Neural cell (in vitro differentiated cells): ENCODE results near the gene ZRANB1. TPM values are rescaled to one million over a fixed set of nuclear protein-coding genes. Genes with fewer than 3 reads are reported as not detected.

Experiments
- H2AFZ ChIP-seq: fragments of 200-600, 300-800 bp; sonication (generic), shearing (Covaris generic); 2 replicates; pipeline ENCODE4 v1.6.0; 2014; ENCODE audit warnings: low read depth, mild to moderate bottlenecking, antibody characterized with exemption, low read length, moderate library complexity
- H3F3A ChIP-seq: fragments of 200-600 bp; shearing (Covaris generic); 2 replicates; pipeline ENCODE4 v1.6.1; 2016; ENCODE audit warnings: mild to moderate bottlenecking, moderate library complexity, mixed read lengths, antibody characterized with exemption, low read length; ENCODE audit not compliant: insufficient read depth, poor library complexity, severe bottlenecking
- H3K27ac ChIP-seq: fragments of 200-600, 300-800 bp; sonication (generic), shearing (Covaris generic); 2 replicates; pipeline ENCODE4 v1.5.1; 2014; ENCODE audit warnings: mild to moderate bottlenecking, low read length, moderate library complexity
- H3K27me3 ChIP-seq: fragments of 300-800, 200-600 bp; sonication (generic), shearing (Covaris generic); 2 replicates; pipeline ENCODE4 v1.6.0; 2014; ENCODE audit warnings: mild to moderate bottlenecking, low read depth, low read length, moderate library complexity; ENCODE audit not compliant: insufficient read depth
- H3K36me3 ChIP-seq: fragments of 300-800, 200-600 bp; sonication (generic), shearing (Covaris generic); 2 replicates; pipeline ENCODE4 v1.5.1; 2014; ENCODE audit warnings: mild to moderate bottlenecking, antibody characterized with exemption, low read length, moderate library complexity; ENCODE audit not compliant: insufficient read depth
- H3K4me2 ChIP-seq: fragments of 300-800, 200-600 bp; sonication (generic), shearing (Covaris generic); 2 replicates; pipeline ENCODE4 v1.6.0; 2014; ENCODE audit warnings: mild to moderate bottlenecking, low read length
- H3K4me3 ChIP-seq: fragments of 300-800, 200-600 bp; sonication (generic), shearing (Covaris generic); 2 replicates; pipeline ENCODE4 v1.5.1; 2014; ENCODE audit warnings: mild to moderate bottlenecking, low read length, moderate library complexity
- H3K79me2 ChIP-seq: fragments of 200-600 bp; shearing (Covaris generic); replicated peaks from 2 replicates; pipeline ENCODE4 v1.6.0; 2014; ENCODE audit warnings: mild to moderate bottlenecking, low read length, moderate library complexity; ENCODE audit not compliant: insufficient read depth
- H3K9ac ChIP-seq: fragments of 300-800, 200-600 bp; sonication (generic), shearing (Covaris generic); 2 replicates; pipeline ENCODE4 v1.6.1; 2016; ENCODE audit warnings: mild to moderate bottlenecking, low read length, mixed read lengths
- H3K9me2 ChIP-seq: fragments of 200-600 bp; shearing (Covaris generic); 2 replicates; pipeline ENCODE4 v1.6.1; 2016; ENCODE audit warnings: mild to moderate bottlenecking, low read length, mixed read lengths; ENCODE audit not compliant: insufficient read depth
- H3K9me3 ChIP-seq: fragments of 200-600, 300-800 bp; sonication (generic), shearing (Covaris generic); 2 replicates; pipeline ENCODE4 v1.6.1; 2016; ENCODE audit warnings: mild to moderate bottlenecking, mixed run types, low read length, moderate library complexity, mixed read lengths
- H4K20me1 ChIP-seq: fragments of 200-600 bp; shearing (Covaris generic); 2 replicates; pipeline ENCODE4 v1.6.1; 2016; ENCODE audit warnings: mild to moderate bottlenecking, mixed run types; ENCODE audit not compliant: insufficient read depth
- EP300 ChIP-seq: fragments of 450-650 bp; conservative IDR thresholded peaks from 2 replicates; pipeline ENCODE4 v1.6.1; 2014; ENCODE audit warnings: antibody characterized with exemption, mild to moderate bottlenecking, moderate library complexity; ENCODE audit not compliant: poor library complexity, severe bottlenecking
- EZH2 ChIP-seq: fragments of 200-600, 300-800 bp; shearing (Covaris generic), sonication (generic); IDR thresholded peaks from 2 replicates; pipeline ENCODE4 v1.6.1; 2014; ENCODE audit warnings: antibody characterized with exemption, low read length, borderline replicate concordance, mild to moderate bottlenecking; ENCODE audit not compliant: insufficient read depth, poor library complexity, severe bottlenecking
- MXI1 ChIP-seq: fragments of 450-650 bp; conservative IDR thresholded peaks from 2 replicates; pipeline ENCODE4 v1.6.1; 2014; ENCODE audit warnings: antibody characterized with exemption, mild to moderate bottlenecking; ENCODE audit not compliant: poor library complexity, severe bottlenecking
- POLR2AphosphoS5 ChIP-seq: IDR thresholded peaks from 2 replicates; pipeline ENCODE4 v1.6.1; 2012
- RAD21 ChIP-seq: fragments of 450-650 bp; conservative IDR thresholded peaks from 2 replicates; pipeline ENCODE4 v1.6.1; 2014; ENCODE audit warnings: antibody characterized with exemption, mild to moderate bottlenecking, moderate library complexity
- SMC3 ChIP-seq: fragments of 450-650 bp; conservative IDR thresholded peaks from 2 replicates; pipeline ENCODE4 v1.6.1; 2014; ENCODE audit warnings: antibody characterized with exemption, mild to moderate bottlenecking, moderate library complexity; ENCODE audit not compliant: poor library complexity
- TAF1 ChIP-seq: IDR thresholded peaks from 2 replicates; pipeline ENCODE4 v1.6.1; 2012; ENCODE audit warnings: low read depth
- polyA plus RNA-seq: library from polyadenylated mRNA; depleted of rRNA; stranded (reverse); fragments of >200 nt; gene quantifications from 2 replicates; pipeline ENCODE4 v1.2.3, GENCODE V29; 2014
- TF ChIP-seq, protein P1 (sequence below): fragments of 450-650 bp; IDR thresholded peaks from 2 replicates; pipeline ENCODE4 v1.5.1; 2014; ENCODE audit warnings: antibody characterized with exemption, mild to moderate bottlenecking, moderate library complexity; ENCODE audit not compliant: poor library complexity, severe bottlenecking
- TF ChIP-seq, protein P2 (sequence below): IDR thresholded peaks from 2 replicates; pipeline ENCODE4 v1.6.1; 2012; ENCODE audit warnings: borderline replicate concordance

Gene ZRANB1
- polyA plus RNA-seq, 1 donor from 2014 or later, result 47.7 TPM

DNA sequence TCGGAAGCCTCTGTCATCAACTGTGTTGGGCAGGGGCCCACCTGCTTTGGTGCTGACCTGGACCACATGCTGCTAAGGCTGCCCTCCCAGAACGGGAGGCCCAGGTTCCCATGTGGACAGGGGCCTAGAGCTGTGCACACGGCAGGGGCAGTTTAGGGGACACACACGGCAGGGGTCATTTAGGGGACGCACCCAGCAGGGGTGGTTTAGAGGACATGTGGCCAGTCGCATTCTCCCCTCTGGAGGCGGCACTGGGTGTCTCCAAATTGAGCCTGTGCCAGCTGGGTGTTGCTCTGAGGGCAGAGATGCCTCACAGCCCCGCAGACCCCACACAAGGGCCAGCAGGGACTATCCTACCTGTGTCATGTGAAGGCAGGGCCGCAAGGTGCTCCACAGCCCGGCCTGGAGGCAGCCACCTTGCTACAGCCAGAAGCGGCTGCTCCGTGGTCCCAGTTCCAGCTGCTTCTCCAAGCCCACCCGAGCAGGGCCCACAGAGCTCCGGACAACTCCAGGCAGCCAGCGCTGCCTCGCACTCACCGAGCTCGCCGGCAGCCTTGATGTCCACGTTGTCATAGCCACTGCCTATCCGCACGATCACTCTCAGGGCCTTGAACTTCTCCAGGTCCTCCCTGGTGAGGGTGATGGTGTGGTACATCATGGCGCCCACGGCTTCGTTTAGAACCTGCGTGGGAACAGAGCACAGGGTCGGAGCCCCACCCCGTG, 60.7 kb downstream of the ZRANB1 start:
- Histone ChIP-seq H3K9me3 (no peaks in the 10 kb centered on the region), H3K4me2 (no peak overlapping the region), H3K9me2 (no peaks in the 10 kb centered on the region), H3K27me3 (no peaks in the 10 kb centered on the region), H3K9ac (no peak overlapping the region), H3K27ac (no peak overlapping the region), H3K36me3 (no peaks in the 10 kb centered on the region), H3F3A (no peaks in the 10 kb centered on the region), H3K4me3 (no peak overlapping the region), H2AFZ (no peak overlapping the region), H4K20me1 (no peaks in the 10 kb centered on the region), H3K79me2 (peaks cover 12% of the 10 kb centered on the region)
- no peak for TF ChIP-seq MXI1
- no peak for TF ChIP-seq POLR2AphosphoS5
- TF ChIP-seq EP300, result no peak
- TF ChIP-seq, protein P1, sequence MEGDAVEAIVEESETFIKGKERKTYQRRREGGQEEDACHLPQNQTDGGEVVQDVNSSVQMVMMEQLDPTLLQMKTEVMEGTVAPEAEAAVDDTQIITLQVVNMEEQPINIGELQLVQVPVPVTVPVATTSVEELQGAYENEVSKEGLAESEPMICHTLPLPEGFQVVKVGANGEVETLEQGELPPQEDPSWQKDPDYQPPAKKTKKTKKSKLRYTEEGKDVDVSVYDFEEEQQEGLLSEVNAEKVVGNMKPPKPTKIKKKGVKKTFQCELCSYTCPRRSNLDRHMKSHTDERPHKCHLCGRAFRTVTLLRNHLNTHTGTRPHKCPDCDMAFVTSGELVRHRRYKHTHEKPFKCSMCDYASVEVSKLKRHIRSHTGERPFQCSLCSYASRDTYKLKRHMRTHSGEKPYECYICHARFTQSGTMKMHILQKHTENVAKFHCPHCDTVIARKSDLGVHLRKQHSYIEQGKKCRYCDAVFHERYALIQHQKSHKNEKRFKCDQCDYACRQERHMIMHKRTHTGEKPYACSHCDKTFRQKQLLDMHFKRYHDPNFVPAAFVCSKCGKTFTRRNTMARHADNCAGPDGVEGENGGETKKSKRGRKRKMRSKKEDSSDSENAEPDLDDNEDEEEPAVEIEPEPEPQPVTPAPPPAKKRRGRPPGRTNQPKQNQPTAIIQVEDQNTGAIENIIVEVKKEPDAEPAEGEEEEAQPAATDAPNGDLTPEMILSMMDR, result no peak
- no peak for TF ChIP-seq RAD21

DNA sequence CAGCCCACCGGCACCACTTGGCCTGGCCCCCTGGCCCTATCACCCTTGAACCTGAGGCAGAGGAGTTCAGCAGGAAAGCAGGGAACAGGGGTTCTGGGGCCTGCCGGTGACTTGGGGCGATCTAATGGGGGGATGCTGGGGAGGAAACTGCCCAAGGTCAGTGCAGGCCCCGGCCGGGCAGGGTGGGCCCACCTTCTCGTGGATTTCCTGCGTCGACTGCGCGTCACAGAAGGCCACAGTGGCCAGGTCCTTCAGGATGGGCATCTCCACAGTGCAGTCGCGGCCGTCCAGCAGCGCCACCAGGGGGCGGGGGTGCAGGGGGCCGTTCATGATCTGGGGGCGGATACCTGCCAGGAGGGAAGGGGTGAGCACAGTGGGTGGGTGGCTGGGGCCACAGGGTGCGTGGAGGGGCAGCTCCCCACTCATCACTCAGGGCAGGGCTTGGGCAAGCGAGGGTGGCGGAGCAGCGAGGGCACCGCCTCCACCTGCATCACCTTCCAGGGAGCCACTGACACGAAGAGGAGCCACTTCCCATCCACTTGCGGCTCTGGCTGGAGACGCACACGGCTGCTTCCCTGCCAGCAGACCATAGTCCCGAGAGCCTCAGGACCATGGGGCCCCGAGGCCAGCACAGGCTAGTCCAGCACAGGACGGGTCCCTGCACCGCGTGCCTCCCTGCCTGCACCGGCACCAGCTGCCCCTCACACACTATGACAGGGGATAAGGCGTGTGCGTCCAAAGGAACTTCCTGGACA, 61.4 kb downstream of the ZRANB1 start:
- Histone ChIP-seq H3K79me2 (peaks cover 15% of the 10 kb centered on the region), H3K36me3 (no peaks in the 10 kb centered on the region), H3K9me3 (no peaks in the 10 kb centered on the region), H3K27ac (no peak overlapping the region), H3K9ac (no peak overlapping the region), H2AFZ (no peak overlapping the region), H3F3A (no peaks in the 10 kb centered on the region), H4K20me1 (no peaks in the 10 kb centered on the region), H3K4me3 (no peak overlapping the region), H3K27me3 (no peaks in the 10 kb centered on the region), H3K4me2 (no peak overlapping the region), H3K9me2 (no peaks in the 10 kb centered on the region)
- TF ChIP-seq POLR2AphosphoS5 (no peak), RAD21 (no peak), EP300 (no peak), TAF1 (no peak), SMC3 (no peak), MXI1 (no peak), EZH2 (no peak)
- TF ChIP-seq, protein P2, sequence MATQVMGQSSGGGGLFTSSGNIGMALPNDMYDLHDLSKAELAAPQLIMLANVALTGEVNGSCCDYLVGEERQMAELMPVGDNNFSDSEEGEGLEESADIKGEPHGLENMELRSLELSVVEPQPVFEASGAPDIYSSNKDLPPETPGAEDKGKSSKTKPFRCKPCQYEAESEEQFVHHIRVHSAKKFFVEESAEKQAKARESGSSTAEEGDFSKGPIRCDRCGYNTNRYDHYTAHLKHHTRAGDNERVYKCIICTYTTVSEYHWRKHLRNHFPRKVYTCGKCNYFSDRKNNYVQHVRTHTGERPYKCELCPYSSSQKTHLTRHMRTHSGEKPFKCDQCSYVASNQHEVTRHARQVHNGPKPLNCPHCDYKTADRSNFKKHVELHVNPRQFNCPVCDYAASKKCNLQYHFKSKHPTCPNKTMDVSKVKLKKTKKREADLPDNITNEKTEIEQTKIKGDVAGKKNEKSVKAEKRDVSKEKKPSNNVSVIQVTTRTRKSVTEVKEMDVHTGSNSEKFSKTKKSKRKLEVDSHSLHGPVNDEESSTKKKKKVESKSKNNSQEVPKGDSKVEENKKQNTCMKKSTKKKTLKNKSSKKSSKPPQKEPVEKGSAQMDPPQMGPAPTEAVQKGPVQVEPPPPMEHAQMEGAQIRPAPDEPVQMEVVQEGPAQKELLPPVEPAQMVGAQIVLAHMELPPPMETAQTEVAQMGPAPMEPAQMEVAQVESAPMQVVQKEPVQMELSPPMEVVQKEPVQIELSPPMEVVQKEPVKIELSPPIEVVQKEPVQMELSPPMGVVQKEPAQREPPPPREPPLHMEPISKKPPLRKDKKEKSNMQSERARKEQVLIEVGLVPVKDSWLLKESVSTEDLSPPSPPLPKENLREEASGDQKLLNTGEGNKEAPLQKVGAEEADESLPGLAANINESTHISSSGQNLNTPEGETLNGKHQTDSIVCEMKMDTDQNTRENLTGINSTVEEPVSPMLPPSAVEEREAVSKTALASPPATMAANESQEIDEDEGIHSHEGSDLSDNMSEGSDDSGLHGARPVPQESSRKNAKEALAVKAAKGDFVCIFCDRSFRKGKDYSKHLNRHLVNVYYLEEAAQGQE, result no peak
- TF ChIP-seq, protein P1, result no peak
